ENCODE measurements around the gene C1QTNF8.
"Not testable (repeated sequence)": the region's sequence is repeated elsewhere in the genome, so short reads cannot be mapped to it uniquely, and the experiment has no call there.

The C1QTNF8 gene

GRCh38 chr16:1094601-1095449 lies 1.2 kb downstream of the C1QTNF8 start:
- H3K27ac Mint-ChIP-seq = no peak overlapping the region
- H3K4me3 Mint-ChIP-seq = no peak overlapping the region
- no peaks in the 10 kb centered on the region for H3K36me3 Mint-ChIP-seq (ENCODE audit: low read depth)
- H3K9me3 Mint-ChIP-seq = no peaks in the 10 kb centered on the region
- H3K27me3 Mint-ChIP-seq = no peaks in the 10 kb centered on the region
- no peaks in the 10 kb centered on the region for H3K4me1 Mint-ChIP-seq (ENCODE audit: low read depth)

- no peaks in the 10 kb centered on the region for H3K9me3 Mint-ChIP-seq
- no peaks in the 10 kb centered on the region for H3K4me1 Mint-ChIP-seq (ENCODE audit: low read depth)
- no peaks in the 10 kb centered on the region for H3K27me3 Mint-ChIP-seq
- no peaks in the 10 kb centered on the region for H3K36me3 Mint-ChIP-seq (ENCODE audit: low read depth)
- no peak overlapping the region for H3K27ac Mint-ChIP-seq
- H3K4me3 Mint-ChIP-seq = no peak overlapping the region
Observed at GRCh38 chr16:1094124-1094479, 1.9 kb downstream of the C1QTNF8 start.

- no peak overlapping the region for H3K27ac Mint-ChIP-seq
- H3K4me3 Mint-ChIP-seq = no peak overlapping the region
Observed at GRCh38 chr16:1093284-1094123, 2.5 kb downstream of the C1QTNF8 start.

GRCh38 chr16:1092685-1093283 lies 3.3 kb downstream of the C1QTNF8 start:
- not testable (repeated sequence) for H3K4me3 Mint-ChIP-seq; H3K4me1 Mint-ChIP-seq (ENCODE audit: low read depth); H3K27ac Mint-ChIP-seq; H3K9me3 Mint-ChIP-seq; H3K36me3 Mint-ChIP-seq (ENCODE audit: low read depth); H3K27me3 Mint-ChIP-seq

More at GRCh38 chr16:1093284-1094123, 2.5 kb downstream of the C1QTNF8 start:
- Mint-ChIP-seq H3K36me3 (ENCODE audit: low read depth) (no peaks in the 10 kb centered on the region), H3K9me3 (no peaks in the 10 kb centered on the region), H3K4me1 (ENCODE audit: low read depth) (no peaks in the 10 kb centered on the region), H3K27me3 (no peaks in the 10 kb centered on the region)

- H3K27me3 Mint-ChIP-seq = no peaks in the 10 kb centered on the region
- H3K9me3 Mint-ChIP-seq = no peaks in the 10 kb centered on the region
- no peak overlapping the region for H3K27ac Mint-ChIP-seq
- no peaks in the 10 kb centered on the region for H3K36me3 Mint-ChIP-seq (ENCODE audit: low read depth)
- H3K4me3 Mint-ChIP-seq = no peak overlapping the region
- no peaks in the 10 kb centered on the region for H3K4me1 Mint-ChIP-seq (ENCODE audit: low read depth)
Observed at GRCh38 chr16:1091992-1092552, 4.0 kb downstream of the C1QTNF8 start.

- Mint-ChIP-seq H3K27me3 (no peaks in the 10 kb centered on the region), H3K36me3 (ENCODE audit: low read depth) (no peaks in the 10 kb centered on the region), H3K27ac (no peak overlapping the region), H3K4me3 (no peak overlapping the region), H3K9me3 (peaks cover under 1% of the 10 kb centered on the region), H3K4me1 (ENCODE audit: low read depth) (no peaks in the 10 kb centered on the region)
Observed at GRCh38 chr16:1090620-1091587, 5.1 kb downstream of the C1QTNF8 start.

GRCh38 chr16:1089822-1090619 lies 6.0 kb downstream of the C1QTNF8 start:
- Mint-ChIP-seq H3K4me1 (ENCODE audit: low read depth) (no peaks in the 10 kb centered on the region), H3K9me3 (peaks cover 8% of the 10 kb centered on the region), H3K36me3 (ENCODE audit: low read depth) (peaks cover 4% of the 10 kb centered on the region), H3K27ac (no peak overlapping the region), H3K4me3 (no peak overlapping the region), H3K27me3 (peaks cover 7% of the 10 kb centered on the region)

GRCh38 chr16:1089439-1089821 lies 6.6 kb downstream of the C1QTNF8 start:
- Mint-ChIP-seq H3K27me3 (peaks cover 8% of the 10 kb centered on the region), H3K36me3 (ENCODE audit: low read depth) (peaks cover 5% of the 10 kb centered on the region), H3K4me3 (no peak overlapping the region), H3K9me3 (peaks cover 10% of the 10 kb centered on the region), H3K27ac (no peak overlapping the region), H3K4me1 (ENCODE audit: low read depth) (no peaks in the 10 kb centered on the region)

GRCh38 chr16:1088295-1089170 lies 7.5 kb downstream of the C1QTNF8 start:
- no peak overlapping the region for H3K4me3 Mint-ChIP-seq
- no peak overlapping the region for H3K27ac Mint-ChIP-seq
- H3K36me3 Mint-ChIP-seq (ENCODE audit: low read depth) = peaks cover 5% of the 10 kb centered on the region
- H3K4me1 Mint-ChIP-seq (ENCODE audit: low read depth) = no peaks in the 10 kb centered on the region
- peaks cover 10% of the 10 kb centered on the region for H3K9me3 Mint-ChIP-seq
- H3K27me3 Mint-ChIP-seq = peaks cover 8% of the 10 kb centered on the region

GRCh38 chr16:1086443-1086842 lies 9.6 kb downstream of the C1QTNF8 start:
- H3K4me1 Mint-ChIP-seq (ENCODE audit: low read depth); H3K4me3 Mint-ChIP-seq; H3K36me3 Mint-ChIP-seq (ENCODE audit: low read depth); H3K27ac Mint-ChIP-seq: not testable (repeated sequence)
- H3K9me3 Mint-ChIP-seq = peaks cover 10% of the 10 kb centered on the region
- peaks cover 19% of the 10 kb centered on the region for H3K27me3 Mint-ChIP-seq

- no peak overlapping the region for H3K4me3 Mint-ChIP-seq
- peaks cover 5% of the 10 kb centered on the region for H3K36me3 Mint-ChIP-seq (ENCODE audit: low read depth)
- no peaks in the 10 kb centered on the region for H3K4me1 Mint-ChIP-seq (ENCODE audit: low read depth)
- H3K27ac Mint-ChIP-seq = no peak overlapping the region
- H3K9me3 Mint-ChIP-seq = peaks cover 10% of the 10 kb centered on the region
- peaks cover 19% of the 10 kb centered on the region for H3K27me3 Mint-ChIP-seq
Observed at GRCh38 chr16:1084971-1085370, 11.1 kb downstream of the C1QTNF8 start.

GRCh38 chr16:1082952-1083675 lies 12.9 kb downstream of the C1QTNF8 start:
- H3K4me1 Mint-ChIP-seq (ENCODE audit: low read depth) = no peaks in the 10 kb centered on the region

More at GRCh38 chr16:1082952-1083675, 12.9 kb downstream of the C1QTNF8 start:
- Mint-ChIP-seq H3K4me3 (no peak overlapping the region), H3K36me3 (ENCODE audit: low read depth) (peaks cover 5% of the 10 kb centered on the region), H3K9me3 (peaks cover 10% of the 10 kb centered on the region), H3K27ac (no peak overlapping the region), H3K27me3 (peaks cover 19% of the 10 kb centered on the region)
